Kidney epithelial cell (primary cell): ENCODE data around the gene TELO2. TPM values are rescaled to one million over a fixed set of nuclear protein-coding genes. Genes with fewer than 3 reads are reported as not detected.

Experiments
- DNase-seq: peaks from one replicate; pipeline ENCODE4 v3.0.0-alpha.2; 2010; ENCODE audit warnings: low read depth
- H3K27me3 ChIP-seq: 2 replicates; pipeline ENCODE4 v1.6.0; 2011; ENCODE audit warnings: low read length; ENCODE audit not compliant: control insufficient read depth, insufficient read depth
- H3K36me3 ChIP-seq: 2 replicates; pipeline ENCODE4 v1.5.1; 2011; ENCODE audit warnings: low read length; ENCODE audit not compliant: control insufficient read depth, insufficient read depth
- H3K4me3 ChIP-seq: 2 replicates; pipeline ENCODE4 v1.5.1; 2011; ENCODE audit warnings: low read depth, mild to moderate bottlenecking, control low read depth, low read length
- CTCF ChIP-seq: IDR thresholded peaks from 2 replicates; pipeline ENCODE4 v1.5.1; 2011; ENCODE audit warnings: mild to moderate bottlenecking, moderate library complexity, low read length, control low read depth, inconsistent platforms; ENCODE audit not compliant: insufficient read depth, poor library complexity, severe bottlenecking
- total RNA-seq: library from RNA; depleted of rRNA; stranded (reverse); fragments of >200 nt; gene quantifications from 2 replicates; pipeline ENCODE4 v1.2.3, GENCODE V29; 2015

Gene TELO2
- total RNA-seq, 1 donor from 2014 or later: 23.1 TPM

DNA sequence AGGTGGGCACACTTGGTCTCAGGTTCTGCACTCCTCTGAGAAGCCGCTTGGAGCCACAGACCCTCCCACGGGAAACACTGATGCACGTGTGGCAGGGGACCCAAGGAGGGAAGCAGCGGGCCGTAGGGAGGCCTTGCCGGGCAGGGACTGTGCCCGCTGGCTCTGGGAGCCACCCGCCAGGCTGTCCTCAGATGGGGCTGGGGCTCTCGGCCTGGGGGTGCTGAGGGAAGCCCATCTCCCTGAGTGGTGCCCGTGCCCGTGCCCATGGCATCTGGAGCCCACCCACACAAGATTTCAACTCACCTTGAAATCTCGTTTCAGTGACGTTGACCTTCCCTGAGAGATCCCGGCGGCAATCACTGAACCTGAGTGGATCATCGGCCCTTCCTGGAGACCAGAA, 36.2 kb upstream of the TELO2 start:
- DNase-seq: no peak
- H3K36me3 ChIP-seq: peaks cover 1% of the 10 kb centered on the region

GRCh38 chr16:1457489-1458245, 35.5 kb upstream of the TELO2 start:
- peaks cover under 1% of the 10 kb centered on the region for H3K36me3 ChIP-seq

More for the DNA sequence above, 36.2 kb upstream of the TELO2 start:
- H3K27me3 ChIP-seq: no peaks in the 10 kb centered on the region
- TF ChIP-seq CTCF: no peak
- H3K4me3 ChIP-seq: no peak overlapping the region

DNA sequence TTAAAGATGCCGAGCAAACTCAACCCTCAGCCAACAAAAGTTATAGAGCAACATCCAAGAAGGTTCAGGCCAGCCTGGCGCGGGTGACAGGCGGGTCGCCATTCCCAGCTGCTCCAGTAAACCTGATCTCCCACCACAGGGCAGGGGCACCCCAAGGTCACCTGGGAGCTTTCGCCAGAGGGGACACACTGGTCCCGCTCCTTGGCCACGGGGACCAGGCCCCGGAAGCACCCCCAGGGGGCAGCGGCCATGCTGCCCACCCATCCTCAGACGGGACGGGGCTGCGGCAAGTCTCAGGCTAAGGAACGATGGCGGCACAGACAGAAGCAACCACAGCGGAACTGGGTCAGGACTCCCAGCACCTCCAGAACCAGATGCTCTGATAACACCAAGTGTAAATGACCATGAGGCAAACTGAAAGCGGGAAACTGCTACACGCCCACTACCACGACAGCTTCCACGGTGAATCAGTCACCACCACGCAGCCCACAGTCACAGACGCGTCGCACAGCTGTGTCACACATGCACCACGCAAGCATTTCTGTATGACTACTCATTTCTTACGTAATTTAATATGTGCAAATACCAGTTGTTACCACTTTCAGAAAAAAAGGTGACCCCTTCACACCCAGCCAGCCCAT, 34.7 kb upstream of the TELO2 start:
- Histone ChIP-seq H3K36me3 (no peaks in the 10 kb centered on the region), H3K4me3 (no peak overlapping the region), H3K27me3 (no peaks in the 10 kb centered on the region)
- no peak for TF ChIP-seq CTCF
- no peak for DNase-seq

More at GRCh38 chr16:1457489-1458245, 35.5 kb upstream of the TELO2 start:
- no peak overlapping the region for H3K4me3 ChIP-seq
- no peaks in the 10 kb centered on the region for H3K27me3 ChIP-seq
- no peak for DNase-seq
- no peak for TF ChIP-seq CTCF

- Histone ChIP-seq H3K27me3 (no peaks in the 10 kb centered on the region), H3K4me3 (no peak overlapping the region), H3K36me3 (no peaks in the 10 kb centered on the region)
- TF ChIP-seq CTCF: no peak
- DNase-seq: no peak
These were observed 34.2 kb upstream of the TELO2 start for GRCh38 chr16:1458977-1459341.

DNA sequence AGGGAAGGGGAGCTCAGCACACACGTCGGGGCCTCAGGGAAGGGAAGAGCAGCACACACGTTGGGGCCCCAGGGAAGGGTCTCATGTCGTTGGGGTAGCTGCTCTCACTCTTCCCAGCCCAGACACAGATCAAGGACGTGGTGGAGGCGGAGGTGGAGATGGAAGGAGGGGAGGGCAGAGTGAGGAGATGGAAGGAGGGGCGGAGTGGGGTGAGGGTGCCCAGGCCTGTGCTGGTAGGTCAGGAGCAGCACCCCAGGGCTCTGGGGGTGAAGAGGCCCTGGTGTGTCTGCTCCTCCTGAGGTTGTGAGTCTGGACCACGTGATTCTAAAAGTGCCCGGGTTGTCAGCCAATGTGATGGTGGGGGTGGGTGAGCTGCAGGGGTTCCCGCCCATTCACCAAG, 33.2 kb upstream of the TELO2 start:
- no peak overlapping the region for H3K4me3 ChIP-seq
- TF ChIP-seq CTCF: no peak
- H3K27me3 ChIP-seq: no peaks in the 10 kb centered on the region
- no peaks in the 10 kb centered on the region for H3K36me3 ChIP-seq
- DNase-seq: no peak
